GM19438 (cell line): ENCODE measurements around the gene ZNHIT2.

Source experiments
- ATAC-seq: cut with Tn5 transposase; IDR thresholded peaks from one replicate; pipeline ENCODE4 v1.9.1; 2021; ENCODE audit warnings: low read depth; ENCODE audit not compliant: unreplicated experiment

Gene ZNHIT2

GRCh38 chr11:65107751-65108468, 9.6 kb downstream of the ZNHIT2 start:
- no peak for ATAC-seq

- ATAC-seq, result no peak
Measured at GRCh38 chr11:65107078-65107477, 10.4 kb downstream of the ZNHIT2 start.

GRCh38 chr11:65104628-65105027, 12.9 kb downstream of the ZNHIT2 start:
- ATAC-seq, result no peak

GRCh38 chr11:65103476-65103875, 14.0 kb downstream of the ZNHIT2 start:
- no peak for ATAC-seq

GRCh38 chr11:65102142-65103095, 15.1 kb downstream of the ZNHIT2 start:
- no peak for ATAC-seq

- ATAC-seq, result no peak
Measured at GRCh38 chr11:65100674-65101350, 16.7 kb downstream of the ZNHIT2 start.

GRCh38 chr11:65096926-65097325, 20.6 kb downstream of the ZNHIT2 start:
- no peak for ATAC-seq

GRCh38 chr11:65095974-65096806, 21.3 kb downstream of the ZNHIT2 start, which contains the start of gene VPS51:
TSS of gene VPS51 (plus strand) at chr11:65096214. CDS start at chr11:65096251, 37 bp downstream.
- peak; percentile 81 for ATAC-seq

- no peak for ATAC-seq
Measured at GRCh38 chr11:65095427-65095826, 22.1 kb downstream of the ZNHIT2 start.

- no peak for ATAC-seq
Measured at GRCh38 chr11:65090628-65091027, 26.9 kb downstream of the ZNHIT2 start.

GRCh38 chr11:65089621-65090020, 27.9 kb downstream of the ZNHIT2 start:
- ATAC-seq, result no peak

GRCh38 chr11:65087827-65088226, 29.7 kb downstream of the ZNHIT2 start:
- no peak for ATAC-seq

- no peak for ATAC-seq
Measured at GRCh38 chr11:65087216-65087615, 30.3 kb downstream of the ZNHIT2 start.

- no peak for ATAC-seq
Measured at GRCh38 chr11:65086809-65087208, 30.7 kb downstream of the ZNHIT2 start.

GRCh38 chr11:65085446-65085845, 32.1 kb downstream of the ZNHIT2 start:
- no peak for ATAC-seq

GRCh38 chr11:65084598-65085375, 32.7 kb downstream of the ZNHIT2 start:
- no peak for ATAC-seq

- peak; percentile 76 for ATAC-seq
Measured at GRCh38 chr11:65083834-65084597, 33.5 kb downstream of the ZNHIT2 start, which contains the start of the genes CDCA5 and ZFPL1. TSS of gene CDCA5 (minus strand) at chr11:65084040. CDS start at chr11:65083978, 62 bp downstream. TSS of gene ZFPL1 (plus strand) at chr11:65084222. CDS start at chr11:65084699, 477 bp downstream.

GRCh38 chr11:65083134-65083833, 34.2 kb downstream of the ZNHIT2 start:
- ATAC-seq, result peak; percentile 10
